ENCODE results near the gene YPEL2.

- TF ChIP-seq POLR2AphosphoS5 (IDR thresholded peaks at IDR 0.05; ENCODE audit: low read depth, low read length) (no peak), EZH2 (IDR thresholded peaks at IDR 0.05) (no peak), EGR1 (IDR thresholded peaks at IDR 0.05; ENCODE audit: low read depth) (no peak), TCF7L2 (IDR thresholded peaks at IDR 0.05; ENCODE audit: borderline replicate concordance, extremely low read depth, insufficient read depth, insufficient read length) (no peak), POLR2A (IDR thresholded peaks at IDR 0.05; ENCODE audit: borderline replicate concordance, extremely low read depth, insufficient read depth, insufficient read length) (no peak), YY1 (IDR thresholded peaks at IDR 0.05; ENCODE audit: extremely low read depth, insufficient replicate concordance, low read depth, low read length) (no peak), SIN3A (IDR thresholded peaks at IDR 0.05; ENCODE audit: low read depth) (no peak), RAD21 (IDR thresholded peaks at IDR 0.05; ENCODE audit: low read depth) (no peak), REST (IDR thresholded peaks at IDR 0.05; ENCODE audit: low read depth) (no peak), ZBTB33 (IDR thresholded peaks at IDR 0.05; ENCODE audit: extremely low read depth, insufficient replicate concordance, low read length) (no peak), CEBPB (IDR thresholded peaks at IDR 0.05; ENCODE audit: low read depth) (no peak), FOSL1 (IDR thresholded peaks at IDR 0.05; ENCODE audit: low read depth) (no peak)
- TF ChIP-seq, protein P1, sequence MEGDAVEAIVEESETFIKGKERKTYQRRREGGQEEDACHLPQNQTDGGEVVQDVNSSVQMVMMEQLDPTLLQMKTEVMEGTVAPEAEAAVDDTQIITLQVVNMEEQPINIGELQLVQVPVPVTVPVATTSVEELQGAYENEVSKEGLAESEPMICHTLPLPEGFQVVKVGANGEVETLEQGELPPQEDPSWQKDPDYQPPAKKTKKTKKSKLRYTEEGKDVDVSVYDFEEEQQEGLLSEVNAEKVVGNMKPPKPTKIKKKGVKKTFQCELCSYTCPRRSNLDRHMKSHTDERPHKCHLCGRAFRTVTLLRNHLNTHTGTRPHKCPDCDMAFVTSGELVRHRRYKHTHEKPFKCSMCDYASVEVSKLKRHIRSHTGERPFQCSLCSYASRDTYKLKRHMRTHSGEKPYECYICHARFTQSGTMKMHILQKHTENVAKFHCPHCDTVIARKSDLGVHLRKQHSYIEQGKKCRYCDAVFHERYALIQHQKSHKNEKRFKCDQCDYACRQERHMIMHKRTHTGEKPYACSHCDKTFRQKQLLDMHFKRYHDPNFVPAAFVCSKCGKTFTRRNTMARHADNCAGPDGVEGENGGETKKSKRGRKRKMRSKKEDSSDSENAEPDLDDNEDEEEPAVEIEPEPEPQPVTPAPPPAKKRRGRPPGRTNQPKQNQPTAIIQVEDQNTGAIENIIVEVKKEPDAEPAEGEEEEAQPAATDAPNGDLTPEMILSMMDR (IDR thresholded peaks at IDR 0.05 in 2 of 3, conservative IDR thresholded peaks at IDR 0.05 in 1 of 3; ENCODE audit: borderline replicate concordance in 1 of 3, insufficient read depth in 1 of 3, low read depth in 2 of 3, low read length in 2 of 3): no peak
- TF ChIP-seq, protein P2, sequence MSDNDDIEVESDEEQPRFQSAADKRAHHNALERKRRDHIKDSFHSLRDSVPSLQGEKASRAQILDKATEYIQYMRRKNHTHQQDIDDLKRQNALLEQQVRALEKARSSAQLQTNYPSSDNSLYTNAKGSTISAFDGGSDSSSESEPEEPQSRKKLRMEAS (IDR thresholded peaks at IDR 0.05): no peak
Observed at GRCh38 chr17:59378675-59379074, 47.2 kb downstream of the YPEL2 start.

All from HCT116 (cell line).